Measurements from ENCODE around the gene FERMT1.

The FERMT1 gene

GRCh38 chr20:6094063-6094462 is 28.8 kb downstream of the FERMT1 start:
- Histone ChIP-seq H3K36me3 (ENCODE audit: low read length) (no peaks in the 10 kb centered on the region), H3K9ac (ENCODE audit: low read length) (no peak overlapping the region), H3F3A (ENCODE audit: insufficient read depth) (no peaks in the 10 kb centered on the region), H3K4me3 (ENCODE audit: insufficient read depth, low read length, poor library complexity, severe bottlenecking) (no peak overlapping the region), H2AFZ (ENCODE audit: low read depth, low read length, severe bottlenecking) (no peak overlapping the region), H3K9me2 (replicated peaks; ENCODE audit: insufficient read depth, low read length) (no peaks in the 10 kb centered on the region), H4K20me1 (ENCODE audit: low read depth, low read length) (no peaks in the 10 kb centered on the region), H3K27ac (ENCODE audit: low read depth, low read length) (no peak overlapping the region), H3K27me3 (ENCODE audit: low read length) (no peaks in the 10 kb centered on the region), H3K9me3 (ENCODE audit: insufficient read depth, low read length) (no peaks in the 10 kb centered on the region), H3K79me2 (ENCODE audit: insufficient read depth, low read length) (no peaks in the 10 kb centered on the region), H3K4me2 (ENCODE audit: low read depth, low read length, poor library complexity, severe bottlenecking) (no peak overlapping the region)
- TF ChIP-seq, protein P1, sequence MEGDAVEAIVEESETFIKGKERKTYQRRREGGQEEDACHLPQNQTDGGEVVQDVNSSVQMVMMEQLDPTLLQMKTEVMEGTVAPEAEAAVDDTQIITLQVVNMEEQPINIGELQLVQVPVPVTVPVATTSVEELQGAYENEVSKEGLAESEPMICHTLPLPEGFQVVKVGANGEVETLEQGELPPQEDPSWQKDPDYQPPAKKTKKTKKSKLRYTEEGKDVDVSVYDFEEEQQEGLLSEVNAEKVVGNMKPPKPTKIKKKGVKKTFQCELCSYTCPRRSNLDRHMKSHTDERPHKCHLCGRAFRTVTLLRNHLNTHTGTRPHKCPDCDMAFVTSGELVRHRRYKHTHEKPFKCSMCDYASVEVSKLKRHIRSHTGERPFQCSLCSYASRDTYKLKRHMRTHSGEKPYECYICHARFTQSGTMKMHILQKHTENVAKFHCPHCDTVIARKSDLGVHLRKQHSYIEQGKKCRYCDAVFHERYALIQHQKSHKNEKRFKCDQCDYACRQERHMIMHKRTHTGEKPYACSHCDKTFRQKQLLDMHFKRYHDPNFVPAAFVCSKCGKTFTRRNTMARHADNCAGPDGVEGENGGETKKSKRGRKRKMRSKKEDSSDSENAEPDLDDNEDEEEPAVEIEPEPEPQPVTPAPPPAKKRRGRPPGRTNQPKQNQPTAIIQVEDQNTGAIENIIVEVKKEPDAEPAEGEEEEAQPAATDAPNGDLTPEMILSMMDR (IDR thresholded peaks at IDR 0.05; ENCODE audit: insufficient read depth, low read length, poor library complexity, severe bottlenecking) = no peak
- no peak for TF ChIP-seq EZH2phosphoT487 (conservative IDR thresholded peaks at IDR 0.05; ENCODE audit: low read length)

GRCh38 chr20:6091661-6092060 is 31.2 kb downstream of the FERMT1 start:
- Histone ChIP-seq H3K9me2 (replicated peaks; ENCODE audit: insufficient read depth, low read length) (no peaks in the 10 kb centered on the region), H3K27ac (ENCODE audit: low read depth, low read length) (no peak overlapping the region), H3K4me2 (ENCODE audit: low read depth, low read length, poor library complexity, severe bottlenecking) (no peak overlapping the region), H3K36me3 (ENCODE audit: low read length) (no peaks in the 10 kb centered on the region), H3K27me3 (ENCODE audit: low read length) (no peaks in the 10 kb centered on the region; the same call in 1 of the 2 replicates), H3K9me3 (ENCODE audit: insufficient read depth, low read length) (no peaks in the 10 kb centered on the region), H3K9ac (ENCODE audit: low read length) (no peak overlapping the region), H3F3A (ENCODE audit: insufficient read depth) (no peaks in the 10 kb centered on the region), H3K79me2 (ENCODE audit: insufficient read depth, low read length) (no peaks in the 10 kb centered on the region), H3K4me3 (ENCODE audit: insufficient read depth, low read length, poor library complexity, severe bottlenecking) (no peak overlapping the region), H2AFZ (ENCODE audit: low read depth, low read length, severe bottlenecking) (no peak overlapping the region), H4K20me1 (ENCODE audit: low read depth, low read length) (no peaks in the 10 kb centered on the region)
- no peak for TF ChIP-seq EZH2phosphoT487 (conservative IDR thresholded peaks at IDR 0.05; ENCODE audit: low read length)
- TF ChIP-seq, protein P1 (IDR thresholded peaks at IDR 0.05; ENCODE audit: insufficient read depth, low read length, poor library complexity, severe bottlenecking) = no peak

DNA sequence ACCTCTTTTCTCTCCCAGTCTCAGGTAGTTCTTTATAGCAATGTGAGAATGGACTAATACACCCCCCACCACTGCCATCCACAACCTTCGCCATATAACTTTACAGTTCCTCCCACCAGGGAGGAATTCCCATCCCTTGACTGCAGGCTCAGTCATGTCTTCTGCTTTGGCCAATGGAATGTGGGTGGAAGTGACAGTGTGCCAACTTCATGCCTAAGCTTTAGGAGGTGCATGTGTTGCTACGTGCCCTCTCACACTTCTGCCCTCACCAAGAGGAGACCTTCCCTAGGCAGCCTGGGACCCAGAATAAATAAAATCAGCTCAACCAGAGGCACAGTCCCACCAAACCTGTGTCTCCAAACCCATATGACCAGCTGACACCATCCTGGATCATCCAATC is 36.0 kb downstream of the FERMT1 start:
- no peaks in the 10 kb centered on the region; the same call in 1 of the 2 replicates for H3K27me3 ChIP-seq (ENCODE audit: low read length)
- H3K9me3 ChIP-seq (ENCODE audit: insufficient read depth, low read length) = no peaks in the 10 kb centered on the region
- TF ChIP-seq EZH2phosphoT487 (conservative IDR thresholded peaks at IDR 0.05; ENCODE audit: low read length) = no peak
- TF ChIP-seq, protein P1 (IDR thresholded peaks at IDR 0.05; ENCODE audit: insufficient read depth, low read length, poor library complexity, severe bottlenecking) = no peak
- H3K9me2 ChIP-seq (replicated peaks; ENCODE audit: insufficient read depth, low read length) = no peaks in the 10 kb centered on the region
- no peak overlapping the region for H3K9ac ChIP-seq (ENCODE audit: low read length)
- H3F3A ChIP-seq (ENCODE audit: insufficient read depth) = no peaks in the 10 kb centered on the region
- H3K4me3 ChIP-seq (ENCODE audit: insufficient read depth, low read length, poor library complexity, severe bottlenecking) = no peak overlapping the region
- H3K4me2 ChIP-seq (ENCODE audit: low read depth, low read length, poor library complexity, severe bottlenecking) = no peak overlapping the region
- H3K79me2 ChIP-seq (ENCODE audit: insufficient read depth, low read length) = no peaks in the 10 kb centered on the region
- no peaks in the 10 kb centered on the region for H3K36me3 ChIP-seq (ENCODE audit: low read length)
- H4K20me1 ChIP-seq (ENCODE audit: low read depth, low read length) = no peaks in the 10 kb centered on the region
- no peak overlapping the region for H3K27ac ChIP-seq (ENCODE audit: low read depth, low read length)
- no peak overlapping the region for H2AFZ ChIP-seq (ENCODE audit: low read depth, low read length, severe bottlenecking)
